SK-N-SH treated with all-trans-retinoic acid at 6 μM for 48 hours (cell line): ENCODE results near the gene GP1BA.

Experiments
- ATAC-seq: fragments of 200-7000 bp; cut with Tn5 transposase; 3 replicates; pipeline ENCODE4 v1.9.1; 2020; ENCODE audit warnings: mild to moderate bottlenecking, moderate library complexity
- ARNTL ChIP-seq: fragments of 450-650 bp; formaldehyde crosslinking; IDR thresholded peaks from 2 replicates; pipeline ENCODE4 v1.5.0; 2020; ENCODE audit warnings: low read depth, mild to moderate bottlenecking, moderate library complexity, borderline replicate concordance
- BACH2 ChIP-seq: fragments of 250-450 bp; sonication (Bioruptor Pico); IDR thresholded peaks from 2 replicates; pipeline ENCODE4 v1.9.0; 2021; ENCODE audit warnings: mild to moderate bottlenecking, borderline replicate concordance
- CSDC2 ChIP-seq: fragments of 250-450 bp; sonication (Bioruptor Pico); IDR thresholded peaks from 2 replicates; pipeline ENCODE4 v1.5.0; 2020; ENCODE audit warnings: mild to moderate bottlenecking, moderate library complexity
- ESRRG ChIP-seq: fragments of 250-450 bp; sonication (Bioruptor Pico); IDR thresholded peaks from 2 replicates; pipeline ENCODE4 v1.6.1; 2021; ENCODE audit warnings: mild to moderate bottlenecking
- GLIS3 ChIP-seq: fragments of 250-450 bp; sonication (Bioruptor Pico); IDR thresholded peaks from 2 replicates; pipeline ENCODE4 v1.5.0; 2020; ENCODE audit warnings: mild to moderate bottlenecking, moderate library complexity
- ISL1 ChIP-seq: fragments of 250-450 bp; sonication (Bioruptor Pico); IDR thresholded peaks from 2 replicates; pipeline ENCODE4 v2.1.2; 2022; ENCODE audit warnings: mild to moderate bottlenecking, moderate library complexity
- OSR1 ChIP-seq: fragments of 250-450 bp; sonication (Bioruptor Pico); IDR thresholded peaks from 2 replicates; pipeline ENCODE4 v1.8.0; 2022; ENCODE audit warnings: moderate library complexity, mild to moderate bottlenecking, inconsistent platforms
- PPARA ChIP-seq: fragments of 250-450 bp; sonication (Bioruptor Pico); IDR thresholded peaks from 2 replicates; pipeline ENCODE4 v1.5.0; 2020; ENCODE audit warnings: mild to moderate bottlenecking, borderline replicate concordance
- RARB ChIP-seq: fragments of 250-450 bp; sonication (Bioruptor Pico); IDR thresholded peaks from 2 replicates; pipeline ENCODE4 v1.8.0; 2021; ENCODE audit warnings: mild to moderate bottlenecking, moderate library complexity
- SNAI2 ChIP-seq: fragments of 250-450 bp; sonication (Bioruptor Pico); IDR thresholded peaks from 2 replicates; pipeline ENCODE4 v1.5.0; 2020; ENCODE audit warnings: mild to moderate bottlenecking, moderate library complexity
- TCF4 ChIP-seq: fragments of 250-450 bp; sonication (Bioruptor Pico); IDR thresholded peaks from 2 replicates; pipeline ENCODE4 v1.8.0; 2021; ENCODE audit warnings: mild to moderate bottlenecking, moderate library complexity, borderline replicate concordance
- TOX ChIP-seq: fragments of 250-450 bp; sonication (Bioruptor Pico); IDR thresholded peaks from 2 replicates; pipeline ENCODE4 v1.8.0; 2021; ENCODE audit warnings: mild to moderate bottlenecking, moderate library complexity, borderline replicate concordance
- ZC3H10 ChIP-seq: fragments of 250-450 bp; sonication (Bioruptor Pico); IDR thresholded peaks from 2 replicates; pipeline ENCODE4 v1.5.1; 2021; ENCODE audit warnings: mild to moderate bottlenecking, moderate library complexity
- ZFP3 ChIP-seq: fragments of 250-450 bp; sonication (Bioruptor Pico); IDR thresholded peaks from 2 replicates; pipeline ENCODE4 v1.5.0; 2020; ENCODE audit warnings: mild to moderate bottlenecking, moderate library complexity
- ZFP30 ChIP-seq: fragments of 450-650 bp; formaldehyde crosslinking; IDR thresholded peaks from 2 replicates; pipeline ENCODE4 v1.5.0; 2022; ENCODE audit warnings: mild to moderate bottlenecking, moderate library complexity
- ZNF565 ChIP-seq: fragments of 450-650 bp; formaldehyde crosslinking; conservative IDR thresholded peaks from 2 replicates; pipeline ENCODE4 v1.5.0; 2020; ENCODE audit warnings: low read depth, mild to moderate bottlenecking, moderate library complexity
- ZNF70 ChIP-seq: fragments of 450-650 bp; formaldehyde crosslinking; IDR thresholded peaks from 2 replicates; pipeline ENCODE4 v1.5.0; 2020; ENCODE audit warnings: mild to moderate bottlenecking, moderate library complexity
- ZNF8 ChIP-seq: fragments of 450-650 bp; formaldehyde crosslinking; IDR thresholded peaks from 2 replicates; pipeline ENCODE4 v1.5.0; 2020; ENCODE audit warnings: mild to moderate bottlenecking, moderate library complexity
- TF ChIP-seq, protein P1 (sequence below): fragments of 250-450 bp; sonication (Bioruptor Pico); IDR thresholded peaks from 2 replicates; pipeline ENCODE4 v1.5.1; 2021; ENCODE audit warnings: mild to moderate bottlenecking, moderate library complexity
- TF ChIP-seq, protein P2 (sequence below): fragments of 250-450 bp; sonication (Bioruptor Pico); IDR thresholded peaks from 2 replicates; pipeline ENCODE4 v1.8.0; 2020; ENCODE audit warnings: mild to moderate bottlenecking, moderate library complexity, borderline replicate concordance
- TF ChIP-seq, protein P3 (sequence below): fragments of 250-450 bp; sonication (Bioruptor Pico); IDR thresholded peaks from 2 replicates; pipeline ENCODE4 v1.5.0; 2020; ENCODE audit warnings: mild to moderate bottlenecking, moderate library complexity

GP1BA gene

DNA sequence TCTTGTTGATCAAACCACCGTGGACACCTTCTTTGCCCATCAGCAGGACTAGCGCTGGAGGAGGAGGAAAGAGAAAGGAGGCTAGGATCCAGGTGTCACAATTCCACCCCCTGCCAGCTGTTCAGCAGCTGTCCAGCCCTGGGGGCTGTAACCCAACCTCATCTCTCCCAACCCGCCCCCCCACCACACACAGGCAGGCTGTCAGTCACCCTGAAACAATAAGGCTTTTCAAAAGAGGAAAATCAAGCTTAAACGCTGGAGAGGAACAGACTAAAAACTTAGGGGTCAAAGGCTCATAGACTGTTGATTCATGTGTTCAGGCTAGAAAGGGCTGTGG, 13.8 kb downstream of the GP1BA start:
- no peak for ATAC-seq
- TF ChIP-seq, protein P1, sequence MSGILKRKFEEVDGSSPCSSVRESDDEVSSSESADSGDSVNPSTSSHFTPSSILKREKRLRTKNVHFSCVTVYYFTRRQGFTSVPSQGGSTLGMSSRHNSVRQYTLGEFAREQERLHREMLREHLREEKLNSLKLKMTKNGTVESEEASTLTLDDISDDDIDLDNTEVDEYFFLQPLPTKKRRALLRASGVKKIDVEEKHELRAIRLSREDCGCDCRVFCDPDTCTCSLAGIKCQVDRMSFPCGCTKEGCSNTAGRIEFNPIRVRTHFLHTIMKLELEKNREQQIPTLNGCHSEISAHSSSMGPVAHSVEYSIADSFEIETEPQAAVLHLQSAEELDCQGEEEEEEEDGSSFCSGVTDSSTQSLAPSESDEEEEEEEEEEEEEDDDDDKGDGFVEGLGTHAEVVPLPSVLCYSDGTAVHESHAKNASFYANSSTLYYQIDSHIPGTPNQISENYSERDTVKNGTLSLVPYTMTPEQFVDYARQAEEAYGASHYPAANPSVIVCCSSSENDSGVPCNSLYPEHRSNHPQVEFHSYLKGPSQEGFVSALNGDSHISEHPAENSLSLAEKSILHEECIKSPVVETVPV (CRISPR knock-in tag) = no peak
- TF ChIP-seq, all 23 proteins: peak for 0

DNA sequence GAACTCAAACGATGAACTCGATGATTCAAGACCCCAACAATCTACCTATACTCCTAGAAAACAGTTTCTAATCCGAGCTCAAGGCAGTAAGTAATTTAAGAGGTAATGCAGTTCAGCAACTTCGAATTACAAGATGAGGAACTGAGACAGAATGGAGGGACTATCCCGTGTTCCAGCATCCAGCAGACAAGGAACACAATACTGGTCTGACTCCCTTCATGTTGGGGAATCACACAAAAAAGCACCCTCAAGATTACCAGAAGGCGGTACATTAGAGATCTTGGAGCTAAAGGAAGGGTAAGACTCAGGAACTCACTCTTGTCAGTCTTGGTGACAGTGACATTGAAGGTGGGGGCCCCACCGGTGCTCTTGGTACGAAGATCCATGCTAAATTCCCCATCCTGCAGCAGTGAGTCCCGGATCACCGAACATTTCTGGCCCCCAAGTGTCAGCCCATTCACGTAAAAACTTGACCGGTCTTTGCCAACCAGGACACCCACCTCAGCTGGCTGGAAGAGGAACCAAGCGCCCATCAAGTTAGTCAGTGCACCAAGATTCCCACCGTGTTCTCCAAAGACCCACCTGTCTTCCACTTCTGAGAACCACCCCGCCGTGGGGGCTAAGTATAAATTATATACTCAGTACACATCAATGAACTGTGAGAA, 14.4 kb downstream of the GP1BA start:
- no peak for ATAC-seq
- TF ChIP-seq ZNF8 (no peak), ISL1 (CRISPR knock-in tag) (no peak), ZFP30 (CRISPR knock-in tag) (no peak), ZNF565 (CRISPR knock-in tag) (no peak), GLIS3 (CRISPR knock-in tag) (no peak), ESRRG (no peak), ZC3H10 (CRISPR knock-in tag) (no peak), CSDC2 (no peak), BACH2 (CRISPR knock-in tag) (no peak), TOX (CRISPR knock-in tag) (no peak)
- TF ChIP-seq, protein P1 (CRISPR knock-in tag) = no peak
- TF ChIP-seq, protein P2, sequence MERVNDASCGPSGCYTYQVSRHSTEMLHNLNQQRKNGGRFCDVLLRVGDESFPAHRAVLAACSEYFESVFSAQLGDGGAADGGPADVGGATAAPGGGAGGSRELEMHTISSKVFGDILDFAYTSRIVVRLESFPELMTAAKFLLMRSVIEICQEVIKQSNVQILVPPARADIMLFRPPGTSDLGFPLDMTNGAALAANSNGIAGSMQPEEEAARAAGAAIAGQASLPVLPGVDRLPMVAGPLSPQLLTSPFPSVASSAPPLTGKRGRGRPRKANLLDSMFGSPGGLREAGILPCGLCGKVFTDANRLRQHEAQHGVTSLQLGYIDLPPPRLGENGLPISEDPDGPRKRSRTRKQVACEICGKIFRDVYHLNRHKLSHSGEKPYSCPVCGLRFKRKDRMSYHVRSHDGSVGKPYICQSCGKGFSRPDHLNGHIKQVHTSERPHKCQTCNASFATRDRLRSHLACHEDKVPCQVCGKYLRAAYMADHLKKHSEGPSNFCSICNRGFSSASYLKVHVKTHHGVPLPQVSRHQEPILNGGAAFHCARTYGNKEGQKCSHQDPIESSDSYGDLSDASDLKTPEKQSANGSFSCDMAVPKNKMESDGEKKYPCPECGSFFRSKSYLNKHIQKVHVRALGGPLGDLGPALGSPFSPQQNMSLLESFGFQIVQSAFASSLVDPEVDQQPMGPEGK = no peak

DNA sequence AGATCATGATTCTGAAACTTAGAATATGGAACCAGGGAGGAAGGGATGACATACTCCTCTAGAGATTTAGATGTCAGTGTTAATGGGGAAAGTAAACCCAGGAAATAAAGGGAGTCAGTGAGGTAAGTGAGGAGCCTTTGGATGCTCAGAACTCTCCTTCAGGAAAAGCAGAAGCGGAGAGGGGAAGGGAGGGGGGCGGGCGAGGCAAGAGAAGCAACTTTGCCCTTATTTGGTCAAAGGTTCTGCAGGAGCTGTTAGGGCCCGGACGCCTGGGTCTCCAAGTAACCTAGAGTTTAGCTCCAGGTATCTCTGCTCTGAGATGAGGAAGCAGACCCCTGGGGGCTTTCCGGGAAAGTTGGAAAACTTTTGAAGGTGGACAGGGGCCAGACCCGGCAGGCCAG, 14.9 kb downstream of the GP1BA start:
- ATAC-seq = no peak
- TF ChIP-seq TOX (CRISPR knock-in tag) (no peak), SNAI2 (CRISPR knock-in tag) (no peak), ISL1 (CRISPR knock-in tag) (no peak), PPARA (CRISPR knock-in tag) (no peak), ZNF565 (CRISPR knock-in tag) (no peak), GLIS3 (CRISPR knock-in tag) (no peak), BACH2 (CRISPR knock-in tag) (no peak), ZFP30 (CRISPR knock-in tag) (no peak), OSR1 (CRISPR knock-in tag) (no peak), ARNTL (CRISPR knock-in tag) (no peak), RARB (no peak), ZC3H10 (CRISPR knock-in tag) (no peak), CSDC2 (no peak), ZNF8 (no peak), TCF4 (CRISPR knock-in tag) (no peak), ZNF70 (CRISPR knock-in tag) (no peak), ZFP3 (no peak)
- TF ChIP-seq, protein P3, sequence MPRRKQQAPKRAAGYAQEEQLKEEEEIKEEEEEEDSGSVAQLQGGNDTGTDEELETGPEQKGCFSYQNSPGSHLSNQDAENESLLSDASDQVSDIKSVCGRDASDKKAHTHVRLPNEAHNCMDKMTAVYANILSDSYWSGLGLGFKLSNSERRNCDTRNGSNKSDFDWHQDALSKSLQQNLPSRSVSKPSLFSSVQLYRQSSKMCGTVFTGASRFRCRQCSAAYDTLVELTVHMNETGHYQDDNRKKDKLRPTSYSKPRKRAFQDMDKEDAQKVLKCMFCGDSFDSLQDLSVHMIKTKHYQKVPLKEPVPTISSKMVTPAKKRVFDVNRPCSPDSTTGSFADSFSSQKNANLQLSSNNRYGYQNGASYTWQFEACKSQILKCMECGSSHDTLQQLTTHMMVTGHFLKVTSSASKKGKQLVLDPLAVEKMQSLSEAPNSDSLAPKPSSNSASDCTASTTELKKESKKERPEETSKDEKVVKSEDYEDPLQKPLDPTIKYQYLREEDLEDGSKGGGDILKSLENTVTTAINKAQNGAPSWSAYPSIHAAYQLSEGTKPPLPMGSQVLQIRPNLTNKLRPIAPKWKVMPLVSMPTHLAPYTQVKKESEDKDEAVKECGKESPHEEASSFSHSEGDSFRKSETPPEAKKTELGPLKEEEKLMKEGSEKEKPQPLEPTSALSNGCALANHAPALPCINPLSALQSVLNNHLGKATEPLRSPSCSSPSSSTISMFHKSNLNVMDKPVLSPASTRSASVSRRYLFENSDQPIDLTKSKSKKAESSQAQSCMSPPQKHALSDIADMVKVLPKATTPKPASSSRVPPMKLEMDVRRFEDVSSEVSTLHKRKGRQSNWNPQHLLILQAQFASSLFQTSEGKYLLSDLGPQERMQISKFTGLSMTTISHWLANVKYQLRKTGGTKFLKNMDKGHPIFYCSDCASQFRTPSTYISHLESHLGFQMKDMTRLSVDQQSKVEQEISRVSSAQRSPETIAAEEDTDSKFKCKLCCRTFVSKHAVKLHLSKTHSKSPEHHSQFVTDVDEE (CRISPR knock-in tag) = no peak
- TF ChIP-seq, protein P1 (CRISPR knock-in tag) = no peak
- TF ChIP-seq, protein P2 = no peak
- TF ChIP-seq, all 23 proteins: peak for 0
